GM19468 (cell line): ENCODE results near the gene BSCL2.
"Not testable (repeated sequence)": the region's sequence is repeated elsewhere in the genome, so short reads cannot be mapped to it uniquely, and the experiment has no call there.

Source experiments
- ATAC-seq: cut with Tn5 transposase; IDR thresholded peaks from one replicate; pipeline ENCODE4 v1.9.1; 2021; ENCODE audit warnings: mild to moderate bottlenecking, moderate library complexity, moderate number of reproducible peaks; ENCODE audit not compliant: unreplicated experiment; ENCODE audit errors: extremely low read depth

Gene BSCL2

DNA sequence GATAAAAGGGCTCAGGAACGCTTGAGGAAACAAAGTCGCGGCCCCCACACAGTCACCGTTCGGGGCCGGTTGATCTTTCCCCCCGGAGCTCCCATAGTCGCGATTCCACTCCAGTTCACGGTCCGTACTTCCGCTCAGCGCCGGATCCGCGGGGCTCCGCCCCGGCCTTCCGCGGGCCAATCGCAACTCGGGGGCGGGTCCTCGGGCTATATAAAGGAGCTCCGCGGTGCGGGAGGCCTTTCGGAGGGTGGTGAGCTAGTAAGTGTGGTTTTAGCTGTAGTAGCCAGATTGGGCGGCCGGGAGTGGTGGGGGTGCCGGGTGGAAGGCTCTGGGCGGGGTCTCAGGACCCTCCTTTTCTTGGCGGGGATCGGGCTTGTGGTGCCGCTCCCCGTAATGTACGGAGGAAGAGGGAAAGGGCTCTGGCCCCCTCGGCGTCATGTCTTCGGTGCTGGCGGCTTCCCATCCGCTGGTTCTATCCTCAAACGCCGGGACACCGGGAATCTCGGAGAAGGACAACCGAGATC lies 42.1 kb downstream of the BSCL2 start, which contains the start of the genes C11orf98 and CSKMT:
Gene C11orf98, minus strand, starts transcription at position 136 of the 524 bp plus-strand sequence. Its CDS starts 41 bp downstream, at position 95.
Gene CSKMT, plus strand, starts transcription at position 238 of the 524 bp plus-strand sequence. CDS start 568 bp downstream, outside the sequence.
- no peak for ATAC-seq

GRCh38 chr11:62664405-62665074 lies 42.7 kb downstream of the BSCL2 start:
- ATAC-seq: no peak

DNA sequence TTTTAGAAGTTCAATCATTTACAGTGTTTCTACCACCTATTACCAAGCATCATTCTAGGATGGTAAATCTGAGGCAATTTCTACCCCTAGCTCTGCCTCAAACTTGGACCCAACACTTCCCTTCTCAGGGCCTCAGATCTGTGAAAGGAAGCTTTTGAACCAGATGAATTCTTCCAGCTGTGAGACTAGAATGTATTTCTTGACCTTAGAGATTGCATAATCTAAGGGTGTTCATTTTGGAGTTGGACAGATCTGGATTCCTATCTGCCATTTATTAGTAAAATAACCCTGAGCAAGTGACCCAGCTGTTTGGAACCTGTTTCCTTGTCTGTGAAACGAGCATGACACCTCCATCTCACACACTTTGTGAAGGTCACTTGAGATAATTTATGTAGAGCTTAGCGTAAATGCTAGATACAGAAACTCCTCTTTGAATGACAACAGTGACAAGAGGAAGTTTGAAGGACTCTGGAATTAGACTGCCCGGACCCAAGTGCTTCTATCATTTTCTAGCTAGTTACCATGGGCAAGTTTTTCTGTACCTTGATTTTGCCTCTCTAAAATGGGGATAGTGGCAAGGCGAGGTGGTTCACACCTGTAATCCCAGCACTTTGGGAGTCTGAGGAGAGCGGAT lies 50.3 kb downstream of the BSCL2 start:
- ATAC-seq: no peak

- ATAC-seq: no peak
Observed at GRCh38 chr11:62654297-62654696, 52.9 kb downstream of the BSCL2 start.

GRCh38 chr11:62652161-62653006 lies 54.8 kb downstream of the BSCL2 start:
- ATAC-seq: no peak

GRCh38 chr11:62650283-62650682 lies 56.9 kb downstream of the BSCL2 start:
- not testable (repeated sequence) for ATAC-seq

GRCh38 chr11:62649486-62649885 lies 57.7 kb downstream of the BSCL2 start:
- ATAC-seq: no peak

DNA sequence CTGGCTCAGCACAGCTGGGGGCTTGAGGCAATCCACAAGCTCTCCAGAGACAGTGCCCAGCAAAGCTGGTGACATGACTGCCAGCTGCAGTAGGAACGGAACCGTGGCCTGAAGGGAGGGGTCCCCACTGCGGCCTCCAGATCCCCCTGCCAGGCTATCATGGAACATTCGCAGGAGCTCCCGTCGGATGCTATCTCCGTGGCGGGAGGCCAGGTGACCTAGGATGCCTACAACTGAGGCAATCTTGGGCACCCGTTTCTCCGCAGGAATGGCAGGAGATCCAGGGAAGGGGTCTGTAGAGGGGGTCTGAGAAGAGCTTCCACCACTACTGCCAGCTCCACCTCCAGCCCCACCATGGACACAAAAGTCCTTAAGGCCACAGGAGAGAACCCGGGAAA lies 58.3 kb downstream of the BSCL2 start:
- no peak for ATAC-seq

- no peak for ATAC-seq
Observed at GRCh38 chr11:62648185-62648966, 58.8 kb downstream of the BSCL2 start.

- no peak for ATAC-seq
Observed at GRCh38 chr11:62647609-62648005, 59.6 kb downstream of the BSCL2 start.

- no peak for ATAC-seq
Observed at GRCh38 chr11:62646825-62647608, 60.2 kb downstream of the BSCL2 start.

DNA sequence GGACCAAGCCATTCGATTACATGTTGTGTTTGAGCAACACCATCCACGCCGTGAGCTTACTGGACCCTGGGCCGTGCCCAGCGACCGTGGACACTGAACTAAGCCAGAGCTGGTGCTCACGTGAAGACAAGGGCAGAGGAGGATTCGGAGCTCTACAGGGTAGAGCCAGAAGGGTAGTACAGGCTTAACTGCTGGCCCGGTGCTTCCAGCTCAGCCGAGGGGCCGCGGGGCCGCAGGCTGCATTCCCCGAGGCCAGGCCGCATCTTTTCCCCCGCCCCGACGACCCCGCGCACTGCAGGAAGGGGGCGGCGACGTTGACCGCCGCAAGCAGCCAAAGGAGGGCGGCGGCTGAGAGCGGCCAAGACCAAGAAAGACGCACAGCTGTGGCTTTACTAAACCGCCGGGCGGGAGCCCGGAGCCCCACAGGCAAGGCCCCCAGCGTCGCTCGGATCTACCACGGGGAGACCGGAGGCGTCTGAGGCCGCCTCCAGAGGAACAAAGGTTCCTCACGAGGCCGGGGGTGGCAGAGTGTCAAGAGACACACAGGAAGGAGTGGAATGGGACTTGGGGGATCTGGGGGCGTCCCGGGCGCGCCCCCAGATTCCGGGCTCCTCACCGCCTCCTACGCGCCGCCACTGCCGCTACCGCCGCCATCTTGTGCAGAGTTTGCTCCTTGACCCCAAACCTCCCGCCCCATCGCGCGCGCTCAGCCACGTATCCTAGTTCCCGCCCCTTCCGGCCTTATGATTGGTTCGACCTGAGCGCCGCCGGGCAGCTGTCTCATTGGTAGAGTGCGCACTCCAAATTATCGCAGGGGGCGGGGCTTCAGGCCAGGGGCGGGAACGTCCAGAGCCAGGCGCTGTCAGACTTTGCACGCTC lies 61.0 kb downstream of the BSCL2 start, which contains the start of gene GANAB:
Gene GANAB, minus strand, starts transcription at position 668 of the 879 bp plus-strand sequence. Its CDS starts 14 bp downstream, at position 654.
- no peak for ATAC-seq

DNA sequence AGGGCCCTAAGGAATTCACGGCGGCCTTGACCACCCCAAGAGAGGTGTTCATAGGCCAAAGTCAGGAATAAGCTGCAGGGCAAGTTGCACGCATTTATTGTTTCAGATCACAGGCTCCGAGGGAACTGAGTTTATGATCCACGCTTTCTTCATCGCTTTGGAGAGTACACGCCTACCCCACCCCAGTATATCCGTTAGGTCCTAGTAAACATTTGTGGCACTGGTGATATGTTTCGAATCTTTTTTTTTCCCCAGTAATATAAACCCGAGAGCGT lies 61.6 kb downstream of the BSCL2 start:
- no peak for ATAC-seq

DNA sequence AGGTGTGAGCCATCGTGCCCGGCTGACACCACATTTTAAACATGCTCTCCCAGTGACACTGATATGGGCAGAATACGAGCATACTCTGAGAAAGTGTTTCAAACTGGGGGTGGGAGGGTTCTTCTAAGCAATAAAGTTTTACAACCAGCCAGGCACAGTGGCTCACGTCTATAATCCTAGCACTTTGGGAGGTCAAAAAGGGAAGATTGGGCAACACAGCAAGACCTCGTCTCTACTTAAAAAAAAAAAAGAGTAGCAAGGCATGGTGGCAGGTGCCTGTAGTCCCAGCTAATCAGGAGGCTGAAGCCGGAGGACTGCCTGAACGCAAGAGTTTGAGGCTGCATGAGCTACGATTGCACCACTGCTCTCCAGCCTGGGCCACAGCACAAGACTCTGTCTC lies 63.0 kb downstream of the BSCL2 start:
- ATAC-seq: no peak
